MCF 10A (cell line): ENCODE results near the gene STX17. TPM values are rescaled to one million over a fixed set of nuclear protein-coding genes. Genes with fewer than 3 reads are reported as not detected.

Experiments
- BruUV-seq: library from RNA; stranded (reverse); fragments of 400-500 nt; replicated peaks from 2 replicates; lab custom pipeline; 2021; lab: Mats Ljungman, UMichigan
- CTCF ChIA-PET: fragments of 300-600 bp; sonication (Branson Sonifier 250); formaldehyde crosslinking; extraction: SDS; loops from one replicate; lab custom pipeline; 2021; ENCODE audit warnings: antibody characterized with exemption, inconsistent platforms; lab: Yijun Ruan, JAX
- POLR2A ChIA-PET: fragments of 300-600, 350-650 bp; sonication (Branson Sonifier 250); formaldehyde crosslinking; extraction: SDS; loops from one replicate; lab custom pipeline; 2020; ENCODE audit warnings: antibody characterized with exemption, inconsistent platforms; lab: Yijun Ruan, JAX
- DNase-seq: peaks from one replicate; pipeline ENCODE4 v3.0.0-alpha.2; 2018; ENCODE audit not compliant: unreplicated experiment
- H3K27ac Mint-ChIP-seq: one replicate; pipeline ENCODE4 v1.8.0; 2022; ENCODE audit warnings: mild to moderate bottlenecking, low read depth, mixed read lengths; ENCODE audit not compliant: unreplicated experiment
- H3K27me3 Mint-ChIP-seq: one replicate; pipeline ENCODE4 v1.8.0; 2022; ENCODE audit warnings: mixed read lengths; ENCODE audit not compliant: insufficient read depth, unreplicated experiment
- H3K36me3 Mint-ChIP-seq: one replicate; pipeline ENCODE4 v1.8.0; 2022; ENCODE audit warnings: mild to moderate bottlenecking, moderate library complexity, mixed read lengths; ENCODE audit not compliant: insufficient read depth, unreplicated experiment
- H3K4me1 Mint-ChIP-seq: one replicate; pipeline ENCODE4 v1.8.0; 2022; ENCODE audit warnings: mixed read lengths; ENCODE audit not compliant: insufficient read depth, unreplicated experiment
- H3K4me3 Mint-ChIP-seq: one replicate; pipeline ENCODE4 v1.8.0; 2022; ENCODE audit warnings: mild to moderate bottlenecking, moderate library complexity, mixed read lengths; ENCODE audit not compliant: unreplicated experiment
- H3K9me3 Mint-ChIP-seq: one replicate; pipeline ENCODE4 v1.8.0; 2022; ENCODE audit warnings: mixed read lengths; ENCODE audit not compliant: unreplicated experiment
- CTCF ChIP-seq: fragments of 200-600 bp; IDR thresholded peaks from one replicate; pipeline ENCODE4 v1.8.0; 2022; ENCODE audit warnings: antibody characterized with exemption, mild to moderate bottlenecking; ENCODE audit not compliant: unreplicated experiment
- intact Hi-C: fragments of 100-400 bp; cut with micrococcal nuclease; formaldehyde crosslinking; loops from 2 replicates; pipeline ENCODE4 v1.14.1; 2022
- total RNA-seq: library from RNA; stranded (reverse); gene quantifications from 2 replicates; pipeline ENCODE4 v1.2.3, GENCODE V29; 2022

Gene STX17
- total RNA-seq, 1 experiment from 2014 or later, result 32.4 TPM

GRCh38 chr9:99911600-99911999 lies 5.1 kb downstream of the STX17 start:
- intact Hi-C loops, result loop anchor here (1.0 kb wide), 1 partner anchor 24 kb away; no protein-coding TSS in a partner anchor
- H3K4me1 Mint-ChIP-seq, result peaks cover 26% of the 10 kb centered on the region
- no TSS peak for BruUV-seq

GRCh38 chr9:99916650-99917049 lies 10.2 kb downstream of the STX17 start:
- H3K27me3 Mint-ChIP-seq, result no peaks in the 10 kb centered on the region
- no TSS peak for BruUV-seq
- peaks cover 50% of the 10 kb centered on the region for H3K36me3 Mint-ChIP-seq
- ChIA-PET CTCF (no interaction called here), POLR2A (interaction anchor here (6.3 kb wide), 1 partner anchor 9 kb away, joined by 29 read pairs; the partner anchor contains the start of gene STX17)
- intact Hi-C loops, result no loop called here
- no peaks in the 10 kb centered on the region for H3K9me3 Mint-ChIP-seq
- TF ChIP-seq CTCF, result no peak
- H3K4me3 Mint-ChIP-seq, result no peak overlapping the region
- H3K4me1 Mint-ChIP-seq, result peaks cover 6% of the 10 kb centered on the region
- no peak overlapping the region for H3K27ac Mint-ChIP-seq
- DNase-seq, result no peak

More at GRCh38 chr9:99911600-99911999, 5.1 kb downstream of the STX17 start:
- H3K27ac Mint-ChIP-seq, result no peak overlapping the region
- no peaks in the 10 kb centered on the region for H3K27me3 Mint-ChIP-seq
- CTCF ChIA-PET, result interaction anchor here (1.0 kb wide), 1 partner anchor 19 kb away, joined by 4 read pairs; no protein-coding TSS in a partner anchor
- POLR2A ChIA-PET, result no interaction called here
- no peak for DNase-seq
- H3K9me3 Mint-ChIP-seq, result no peaks in the 10 kb centered on the region
- H3K4me3 Mint-ChIP-seq, result no peak overlapping the region
- peaks cover 21% of the 10 kb centered on the region for H3K36me3 Mint-ChIP-seq
- no peak for TF ChIP-seq CTCF

GRCh38 chr9:99918134-99918533 lies 11.7 kb downstream of the STX17 start:
- TF ChIP-seq CTCF, result no peak
- H3K36me3 Mint-ChIP-seq, result peaks cover 56% of the 10 kb centered on the region
- H3K4me1 Mint-ChIP-seq, result peaks cover 3% of the 10 kb centered on the region
- H3K4me3 Mint-ChIP-seq, result no peak overlapping the region
- CTCF ChIA-PET, result interaction anchor here (0.6 to 0.9 kb wide), 3 partner anchors 11 to 681 kb away, joined by 3 read pairs; no protein-coding TSS in a partner anchor
- no peak overlapping the region for H3K27ac Mint-ChIP-seq
- BruUV-seq, result no TSS peak
- H3K9me3 Mint-ChIP-seq, result peaks cover 5% of the 10 kb centered on the region
- intact Hi-C loops, result no loop called here
- POLR2A ChIA-PET, result interaction anchor here (1.7 to 6.3 kb wide), 2 partner anchors 11 to 29 kb away, joined by 3 to 29 read pairs; partner anchors contain the start of gene STX17
- no peak for DNase-seq
- H3K27me3 Mint-ChIP-seq, result no peaks in the 10 kb centered on the region

GRCh38 chr9:99919930-99920329 lies 13.5 kb downstream of the STX17 start:
- TF ChIP-seq CTCF, result no peak
- ChIA-PET CTCF (no interaction called here), POLR2A (interaction anchor here (6.3 kb wide), 1 partner anchor 13 kb away, joined by 29 read pairs; the partner anchor contains the start of gene STX17)
- intact Hi-C loops, result no loop called here
- H3K4me1 Mint-ChIP-seq, result no peaks in the 10 kb centered on the region
- no peak overlapping the region for H3K4me3 Mint-ChIP-seq
- no peaks in the 10 kb centered on the region for H3K27me3 Mint-ChIP-seq
- peaks cover 7% of the 10 kb centered on the region for H3K9me3 Mint-ChIP-seq
- no peak for DNase-seq
- H3K27ac Mint-ChIP-seq, result no peak overlapping the region
- H3K36me3 Mint-ChIP-seq, result peaks cover 65% of the 10 kb centered on the region
- no TSS peak for BruUV-seq
